GM10847 (cell line): ENCODE measurements around the gene MSRB1.

Experiments
- POLR2A ChIP-seq: IDR thresholded peaks from 2 replicates; pipeline ENCODE4 v1.6.1; 2011; ENCODE audit not compliant: insufficient read length; ENCODE audit errors: extremely low read depth

Gene MSRB1

GRCh38 chr16:1947369-1947670 lies 4.3 kb upstream of the MSRB1 start:
- TF ChIP-seq POLR2A: no peak

GRCh38 chr16:1946495-1947368 lies 3.7 kb upstream of the MSRB1 start:
- no peak for TF ChIP-seq POLR2A

- TF ChIP-seq POLR2A: no peak
These were observed 2.8 kb upstream of the MSRB1 start for GRCh38 chr16:1945559-1946391.

GRCh38 chr16:1944612-1945199 lies 1.7 kb upstream of the MSRB1 start:
- TF ChIP-seq POLR2A: no peak

GRCh38 chr16:1942047-1942809 lies 771 bp downstream of the MSRB1 start:
- TF ChIP-seq POLR2A: no peak

GRCh38 chr16:1941162-1942046 lies 1.6 kb downstream of the MSRB1 start:
- no peak for TF ChIP-seq POLR2A

- no peak for TF ChIP-seq POLR2A
These were observed 2.5 kb downstream of the MSRB1 start for GRCh38 chr16:1940273-1941161.

GRCh38 chr16:1938910-1939309 lies 4.1 kb downstream of the MSRB1 start:
- no peak for TF ChIP-seq POLR2A

GRCh38 chr16:1938316-1938715 lies 4.7 kb downstream of the MSRB1 start:
- TF ChIP-seq POLR2A: no peak

GRCh38 chr16:1936945-1937479 lies 6.0 kb downstream of the MSRB1 start:
- TF ChIP-seq POLR2A: no peak

- no peak for TF ChIP-seq POLR2A
These were observed 9.8 kb downstream of the MSRB1 start for GRCh38 chr16:1933097-1933661.
